ENCODE results near the gene ITPR3. TPM values are rescaled to one million over a fixed set of nuclear protein-coding genes. Genes with fewer than 3 reads are reported as not detected.

Gene ITPR3
- total RNA-seq, 4 donors from 2014 or later, result 13.8 to 23.5 (median 19.6) TPM

GRCh38 chr6:33641602-33642001 is 20.5 kb downstream of the ITPR3 start:
- no peak for TF ChIP-seq CTCF (IDR thresholded peaks at IDR 0.05; ENCODE audit: low read depth)

- no peak for TF ChIP-seq CTCF (IDR thresholded peaks at IDR 0.05; ENCODE audit: low read depth)
These were observed 21.8 kb downstream of the ITPR3 start for GRCh38 chr6:33642897-33643296.

GRCh38 chr6:33651403-33651802 is 30.3 kb downstream of the ITPR3 start:
- TF ChIP-seq CTCF (IDR thresholded peaks at IDR 0.05; ENCODE audit: low read depth), result no peak

- no peak for TF ChIP-seq CTCF (IDR thresholded peaks at IDR 0.05; ENCODE audit: low read depth)
These were observed 30.9 kb downstream of the ITPR3 start for GRCh38 chr6:33652002-33652401.

- no peak for TF ChIP-seq CTCF (IDR thresholded peaks at IDR 0.05; ENCODE audit: low read depth)
These were observed 33.9 kb downstream of the ITPR3 start for GRCh38 chr6:33654831-33655554.

GRCh38 chr6:33656844-33657243 is 35.7 kb downstream of the ITPR3 start:
- no peak for TF ChIP-seq CTCF (IDR thresholded peaks at IDR 0.05; ENCODE audit: low read depth)

- no peak for TF ChIP-seq CTCF (IDR thresholded peaks at IDR 0.05; ENCODE audit: low read depth)
These were observed 38.0 kb downstream of the ITPR3 start for GRCh38 chr6:33658982-33659689.
